OCI-M2 (cell line): ENCODE measurements around the gene OR2J3.
"Not testable (repeated sequence)": the region's sequence is repeated elsewhere in the genome, so short reads cannot be mapped to it uniquely, and the experiment has no call there.

Source experiments
- DNase-seq: peaks from one replicate; lab custom pipeline; 2025; ENCODE audit not compliant: unreplicated experiment; lab: John Stamatoyannopoulos, UW

OR2J3 gene

DNA sequence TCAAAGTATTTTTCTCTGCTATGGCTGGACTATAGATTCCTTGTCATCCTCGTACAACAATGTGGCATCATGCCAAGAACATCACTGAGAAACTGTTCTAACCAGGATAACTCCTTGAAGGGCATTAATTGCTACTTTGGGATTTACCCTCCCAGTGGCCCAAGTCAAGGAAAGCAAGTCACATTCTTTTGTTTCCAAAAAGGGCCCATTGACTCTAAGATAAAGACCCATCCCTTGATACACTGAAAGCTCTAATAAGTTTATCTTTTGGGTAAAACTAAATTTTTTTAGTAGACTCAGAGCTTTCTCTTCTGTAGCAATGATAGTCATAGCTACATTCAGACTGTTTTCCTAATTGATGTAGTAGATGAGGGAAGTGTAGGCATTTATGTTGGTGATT, at the start of gene OR2J3:
TSS of gene OR2J3 (plus strand) at position 301 of the 400 bp plus-strand sequence. CDS start 3,833 bp downstream, outside the sequence.
- no peak for DNase-seq

DNA sequence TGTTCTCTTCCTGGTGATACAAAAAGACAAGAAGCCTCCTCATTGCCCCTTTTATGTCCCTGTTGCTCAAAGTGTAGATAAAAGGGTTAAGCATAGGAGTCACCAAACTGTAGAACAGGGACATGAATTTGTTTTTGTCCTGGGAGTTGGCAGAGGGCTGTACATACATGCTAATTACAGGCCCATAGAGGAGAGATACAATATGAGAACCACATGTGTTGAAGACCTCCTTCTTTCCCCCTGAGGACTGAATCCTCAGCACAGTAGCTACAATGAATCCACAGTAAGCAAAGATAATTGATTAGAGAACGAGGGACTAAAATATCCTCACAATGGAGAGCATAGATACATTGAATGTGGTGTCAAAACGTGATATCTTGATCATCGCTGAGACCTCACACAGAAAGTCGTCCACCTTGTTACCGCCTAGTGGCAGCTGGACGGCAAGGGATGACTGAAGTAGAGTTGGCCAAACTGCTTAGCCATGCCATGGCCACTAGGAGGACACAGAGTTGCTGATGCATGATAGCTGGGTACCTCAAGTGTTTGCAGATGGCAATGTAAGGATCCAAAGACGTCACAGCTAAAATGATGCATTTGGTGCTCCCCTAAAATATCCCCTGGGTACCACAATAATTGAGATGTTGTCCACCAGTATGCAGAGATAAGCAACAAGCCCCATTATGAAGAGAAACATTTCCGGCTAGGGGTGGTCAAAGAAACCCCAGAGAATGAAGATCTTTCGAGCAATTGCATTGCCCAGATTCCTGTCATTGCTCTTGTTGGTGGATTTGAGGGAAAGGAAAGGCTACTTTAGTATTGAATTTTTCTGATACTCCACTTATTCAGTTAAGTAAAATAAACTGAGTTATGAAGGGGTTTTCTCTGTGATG, 35.8 kb upstream of the OR2J3 start:
- no peak for DNase-seq

DNA sequence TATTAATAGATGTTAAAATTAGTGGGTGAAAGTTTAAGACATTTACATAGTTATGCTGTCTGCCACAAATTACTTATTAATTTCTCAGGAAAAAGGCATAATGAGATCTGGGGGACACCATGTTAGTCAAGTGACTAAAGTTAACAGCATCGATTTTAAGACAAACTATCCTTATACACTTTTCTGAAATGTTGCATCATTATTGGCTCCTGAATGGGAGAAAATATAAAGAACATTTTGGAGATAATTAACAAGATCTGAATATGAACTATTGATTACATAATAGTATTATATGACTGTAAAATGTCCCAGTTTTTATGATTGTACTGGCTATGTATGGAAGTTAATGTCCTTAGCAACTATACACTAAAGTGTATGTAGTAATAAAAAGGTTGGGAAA, 28.7 kb upstream of the OR2J3 start:
- no peak for DNase-seq

DNA sequence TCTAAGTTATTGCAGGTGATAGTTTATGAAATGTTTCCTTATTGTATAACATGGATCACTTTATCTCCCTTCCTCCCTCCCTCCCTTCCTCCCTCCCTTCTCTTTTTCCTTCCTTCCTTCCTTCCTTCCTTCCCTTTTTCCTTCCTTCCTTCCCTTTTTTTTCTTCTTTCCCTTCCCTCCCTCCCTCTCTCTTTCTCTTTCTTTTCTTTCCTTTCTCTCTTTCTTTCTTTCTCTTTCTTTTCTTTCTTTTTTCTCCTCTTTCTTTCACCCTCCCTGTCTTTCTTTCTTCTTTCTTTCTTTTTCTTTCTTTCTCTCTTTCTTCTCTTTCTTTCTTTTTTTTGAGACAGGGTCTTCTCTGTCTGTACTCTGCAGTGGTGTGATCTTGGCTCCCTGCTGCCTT, 26.5 kb upstream of the OR2J3 start:
- DNase-seq = no peak

DNA sequence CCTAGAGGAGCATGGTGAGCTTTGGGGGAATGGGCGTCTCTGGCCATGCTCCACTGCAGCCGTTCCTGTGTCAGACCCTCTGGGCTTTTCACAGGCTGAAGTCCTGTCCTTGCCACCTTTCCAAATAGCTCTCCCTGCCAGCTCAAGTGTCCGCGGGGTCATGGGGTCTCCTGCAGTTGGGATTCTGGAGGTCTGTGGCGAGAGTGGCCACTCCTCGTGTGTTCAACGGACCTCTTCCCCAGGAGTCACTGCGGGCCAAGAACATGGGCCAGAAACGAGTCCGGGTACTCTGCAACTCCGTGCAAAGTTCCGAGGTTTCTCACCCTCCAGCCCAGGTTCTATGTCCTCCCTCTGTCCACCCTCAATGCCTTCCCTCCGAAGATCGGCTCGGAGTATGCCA, 25.4 kb upstream of the OR2J3 start:
- no peak for DNase-seq

DNA sequence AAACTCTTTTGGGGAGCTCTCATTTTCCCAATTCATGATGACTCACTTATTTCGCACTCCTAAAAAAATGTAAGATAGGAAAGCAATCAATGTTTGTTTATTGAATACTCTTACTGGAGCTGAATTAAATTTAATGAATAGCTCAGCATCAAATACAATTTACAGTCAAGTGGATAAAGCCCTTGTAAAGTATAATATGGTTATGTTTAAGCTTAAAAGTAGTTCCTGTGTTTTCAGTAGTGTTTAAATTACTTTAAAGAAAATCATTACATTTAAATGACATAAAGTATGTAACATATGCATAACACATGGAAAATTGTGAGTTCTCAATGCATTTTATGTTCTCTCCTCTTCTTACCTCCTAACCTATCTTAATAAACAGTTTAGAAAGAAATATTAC, 20.6 kb upstream of the OR2J3 start, which contains the start of gene OR2B3:
TSS of gene OR2B3 (minus strand) at position 101 of the 400 bp plus-strand sequence. CDS start at position 36, 65 bp downstream.
- no peak for DNase-seq

DNA sequence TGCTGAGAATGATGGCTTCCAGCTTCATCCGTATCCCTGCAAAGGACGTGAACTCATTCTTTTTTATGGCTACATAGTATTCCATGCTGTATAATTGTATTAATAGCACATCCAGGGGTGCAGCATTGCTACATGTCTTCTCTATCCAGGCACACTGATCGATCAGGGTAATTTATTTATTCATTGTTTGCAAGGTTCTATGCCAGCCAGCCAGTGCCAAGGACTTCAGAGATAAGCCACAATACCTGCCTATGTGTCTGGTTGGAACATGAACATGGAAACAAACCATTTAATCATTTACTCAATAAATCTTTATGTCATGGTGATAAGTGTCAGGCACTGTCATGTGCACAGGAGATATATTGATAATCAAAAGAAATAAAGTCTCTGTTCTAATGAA, 14.9 kb upstream of the OR2J3 start:
- no peak for DNase-seq

DNA sequence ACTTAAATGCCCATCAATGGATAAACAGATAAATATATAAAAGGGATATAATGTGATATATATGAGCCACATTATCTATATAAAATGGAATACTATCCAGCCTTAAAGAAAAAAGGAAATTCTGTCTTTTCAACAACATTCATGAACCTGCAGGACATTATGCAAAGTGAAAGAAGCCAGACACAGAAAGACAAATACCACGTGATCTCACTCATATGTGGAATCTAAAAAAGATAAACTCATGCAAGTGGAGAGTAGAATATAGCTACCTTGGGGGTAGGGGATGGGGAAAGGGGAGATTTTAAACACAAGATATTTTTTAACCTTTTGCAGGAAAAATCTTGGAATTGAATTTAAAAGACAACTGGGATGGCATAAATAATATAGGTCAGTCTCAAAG, 10.1 kb upstream of the OR2J3 start:
- DNase-seq = no peak

DNA sequence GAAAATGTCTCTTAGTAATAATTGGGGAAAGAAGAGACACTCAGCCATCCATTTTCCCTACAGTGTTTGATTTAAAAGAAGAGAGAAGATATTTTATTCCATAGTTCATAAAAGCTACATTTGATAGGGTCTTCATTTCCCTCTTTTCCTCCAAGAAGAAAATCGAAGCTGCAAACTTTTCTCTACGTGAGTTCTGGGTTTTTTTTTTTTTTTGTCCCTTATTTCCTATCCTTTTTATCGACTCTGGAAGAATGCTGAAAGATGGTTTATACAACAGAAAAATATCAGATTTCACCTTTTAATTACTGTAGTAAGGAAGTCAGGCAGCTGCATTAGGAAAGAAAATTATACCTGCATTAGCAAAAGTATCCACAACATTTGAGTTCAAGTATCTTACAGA, 8.7 kb upstream of the OR2J3 start, which contains the start of gene OR2J1:
TSS of gene OR2J1 (plus strand) at position 301 of the 400 bp plus-strand sequence. CDS start 1,453 bp downstream, outside the sequence.
- no peak for DNase-seq

DNA sequence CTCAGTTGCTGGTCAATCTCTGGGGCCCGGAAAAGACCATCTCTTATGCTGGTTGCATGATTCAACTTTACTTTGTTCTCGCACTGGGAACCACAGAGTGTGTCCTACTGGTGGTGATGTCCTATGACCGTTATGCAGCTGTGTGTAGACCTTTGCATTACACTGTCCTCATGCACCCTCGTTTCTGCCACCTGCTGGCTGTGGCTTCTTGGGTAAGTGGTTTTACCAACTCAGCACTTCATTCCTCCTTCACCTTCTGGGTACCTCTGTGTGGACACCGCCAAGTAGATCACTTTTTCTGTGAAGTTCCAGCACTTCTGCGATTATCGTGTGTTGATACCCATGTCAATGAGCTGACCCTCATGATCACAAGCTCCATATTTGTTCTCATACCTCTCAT, 4.3 kb downstream of the OR2J3 start:
- DNase-seq = no peak

DNA sequence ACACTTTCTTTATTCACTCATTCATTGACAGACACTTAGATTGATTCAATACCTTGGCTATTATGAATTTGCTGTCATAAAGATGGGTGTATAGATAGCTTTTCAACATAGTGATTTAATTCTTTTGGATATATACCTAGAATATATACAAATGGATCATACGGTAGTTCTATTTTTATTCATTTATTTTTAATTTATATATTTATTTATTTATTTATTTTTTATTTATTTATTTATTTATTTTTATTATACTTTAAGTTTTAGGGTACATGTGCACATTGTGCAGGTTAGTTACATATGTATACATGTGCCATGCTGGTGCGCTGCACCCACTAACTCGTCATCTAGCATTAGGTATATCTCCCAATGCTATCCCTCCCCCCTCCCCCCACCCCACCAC, 7.1 kb downstream of the OR2J3 start:
- not testable (repeated sequence) for DNase-seq

DNA sequence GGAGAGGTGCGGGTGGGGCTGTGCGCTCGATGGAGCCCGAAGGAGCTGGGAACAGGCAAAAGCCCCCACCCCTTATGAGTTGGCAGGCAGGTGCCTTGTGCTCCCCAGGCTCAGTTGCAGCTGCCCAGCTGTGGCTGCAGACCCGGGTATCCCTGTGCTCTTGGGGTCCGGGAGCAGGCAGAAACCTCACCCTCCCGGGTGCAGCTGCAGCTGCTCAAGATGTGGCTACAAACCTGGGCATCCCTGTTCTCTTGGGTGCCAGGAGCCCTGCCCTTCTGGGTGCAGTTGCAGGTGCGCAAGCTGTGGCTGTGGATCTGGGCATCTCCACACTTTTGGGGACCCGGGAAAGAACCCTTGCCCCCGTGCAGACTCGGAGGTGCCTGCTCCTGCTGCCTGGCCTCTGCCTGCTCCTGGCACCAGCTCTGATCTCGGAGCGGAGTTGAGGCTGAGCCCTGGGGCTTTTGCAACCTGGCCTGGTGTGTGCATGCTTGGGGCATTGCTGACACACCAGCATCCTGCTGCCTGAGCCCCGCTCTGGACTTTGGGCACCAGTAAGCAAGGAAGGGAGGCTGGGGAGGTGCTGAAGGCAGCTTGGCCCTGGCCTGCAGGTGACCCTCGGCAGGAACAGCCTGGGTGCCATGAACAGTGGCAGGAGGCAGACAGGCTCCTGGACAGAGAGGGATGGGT, 21.6 kb downstream of the OR2J3 start:
- DNase-seq = no peak

DNA sequence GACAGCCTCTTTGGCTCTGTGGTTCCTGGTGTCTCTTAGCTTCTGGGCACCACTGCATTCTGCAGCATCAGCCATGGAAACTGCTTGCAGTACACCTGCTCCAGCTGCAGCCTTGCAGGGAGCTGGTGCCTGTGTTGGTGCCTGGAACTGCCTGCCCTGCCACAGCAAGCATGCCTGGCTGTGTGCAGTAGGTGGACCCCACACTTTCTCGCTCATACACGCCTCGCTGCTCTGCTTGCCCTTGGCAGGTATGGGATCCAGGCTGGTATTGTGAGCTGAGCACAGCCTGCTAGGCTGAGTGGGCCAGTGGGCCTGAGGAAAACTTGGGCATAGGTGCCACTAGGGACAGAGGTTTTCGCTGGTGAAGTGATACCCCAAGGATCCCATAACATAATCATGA, 22.8 kb downstream of the OR2J3 start:
- no peak for DNase-seq

DNA sequence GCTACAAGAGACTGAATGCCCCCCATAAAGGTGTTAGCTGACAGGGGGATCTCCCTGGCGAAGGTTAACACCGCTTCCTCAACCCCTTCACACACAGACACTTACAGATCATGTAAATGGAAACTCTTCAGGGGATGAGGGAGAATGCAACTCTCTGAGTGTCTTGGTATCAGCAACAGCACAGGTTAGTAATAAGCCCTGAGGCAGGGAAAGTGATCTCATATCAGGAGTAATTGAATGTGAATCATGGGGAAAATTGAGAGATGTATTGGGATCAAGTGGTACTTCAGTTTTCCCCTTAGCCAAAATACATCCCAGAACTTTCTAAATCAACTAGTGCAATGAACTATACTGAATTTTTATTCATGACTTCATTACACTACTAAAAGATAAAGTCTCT, 23.8 kb downstream of the OR2J3 start:
- DNase-seq = no peak

DNA sequence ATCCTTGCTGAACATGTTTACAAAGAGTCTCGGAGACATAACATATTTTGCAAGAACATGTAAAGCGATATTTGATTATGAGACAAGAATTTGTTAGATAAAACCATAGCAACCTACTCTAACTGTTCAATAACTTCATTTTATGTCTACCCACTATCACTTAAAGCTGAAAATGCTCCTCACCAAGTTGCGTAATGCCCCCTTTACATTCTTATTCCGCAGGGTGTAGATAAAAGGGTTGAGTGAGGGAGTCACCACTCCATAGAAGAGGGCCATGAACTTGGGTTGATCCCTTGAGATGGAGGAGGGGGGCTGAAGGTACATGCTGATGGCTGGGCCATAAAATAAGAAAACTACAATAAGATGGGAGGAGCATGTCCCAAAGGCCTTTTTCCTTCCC, 29.9 kb downstream of the OR2J3 start:
- DNase-seq = no peak

DNA sequence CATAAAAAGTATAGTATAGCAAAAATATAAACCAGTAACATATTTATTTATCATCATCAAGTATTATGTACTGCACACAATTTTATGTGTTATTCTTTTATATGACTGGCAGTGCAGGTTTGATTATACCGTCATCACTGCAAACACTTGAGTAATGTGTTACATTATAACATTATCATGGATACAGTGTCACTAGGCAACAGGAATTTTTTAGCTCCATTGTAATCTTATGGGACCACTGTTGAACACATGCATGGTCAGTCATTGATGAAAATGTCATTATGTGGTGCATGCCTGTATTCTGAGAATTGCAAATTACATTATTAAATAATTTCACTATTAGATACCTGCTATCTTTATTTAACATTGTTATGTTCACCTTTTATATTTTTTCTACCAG, 33.7 kb downstream of the OR2J3 start:
- no peak for DNase-seq

DNA sequence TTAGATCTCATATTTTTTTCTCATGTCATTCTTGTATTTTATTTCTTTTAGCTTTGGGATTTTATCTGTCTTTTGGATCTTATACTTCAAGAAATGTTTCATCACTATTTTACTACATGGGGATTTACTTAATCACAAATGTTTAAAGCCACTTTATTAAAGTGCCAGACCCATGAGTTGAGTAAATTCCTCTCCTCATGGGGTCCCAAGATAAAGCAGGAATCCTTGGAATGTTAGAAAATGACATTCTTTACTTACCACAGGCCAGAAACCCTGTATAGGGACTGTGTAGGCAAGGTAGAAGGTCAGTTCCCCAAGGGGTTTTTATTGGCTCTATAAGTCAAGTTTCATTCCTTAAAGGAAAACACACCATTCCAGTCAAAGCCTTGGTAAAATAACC, 34.5 kb downstream of the OR2J3 start:
- DNase-seq = no peak

DNA sequence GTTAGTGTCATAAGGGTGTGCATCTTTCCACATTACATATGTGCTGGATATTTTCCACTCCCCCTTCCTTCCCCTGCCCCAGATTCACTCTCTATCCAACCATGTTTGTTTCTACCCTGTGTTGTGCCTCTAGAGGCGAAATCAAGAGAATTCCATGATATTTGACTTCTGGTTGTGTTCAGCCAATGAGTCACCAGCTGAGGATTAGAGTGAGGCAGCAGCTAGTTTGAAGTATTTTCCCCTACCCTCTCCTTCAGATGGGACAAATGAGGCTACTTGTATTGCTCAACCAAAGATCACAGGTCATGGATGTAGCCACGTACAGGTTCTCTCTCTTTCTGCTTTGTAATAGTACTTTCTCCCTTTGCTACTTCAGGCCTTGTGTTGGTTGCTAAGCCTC, 38.3 kb downstream of the OR2J3 start:
- no peak for DNase-seq

DNA sequence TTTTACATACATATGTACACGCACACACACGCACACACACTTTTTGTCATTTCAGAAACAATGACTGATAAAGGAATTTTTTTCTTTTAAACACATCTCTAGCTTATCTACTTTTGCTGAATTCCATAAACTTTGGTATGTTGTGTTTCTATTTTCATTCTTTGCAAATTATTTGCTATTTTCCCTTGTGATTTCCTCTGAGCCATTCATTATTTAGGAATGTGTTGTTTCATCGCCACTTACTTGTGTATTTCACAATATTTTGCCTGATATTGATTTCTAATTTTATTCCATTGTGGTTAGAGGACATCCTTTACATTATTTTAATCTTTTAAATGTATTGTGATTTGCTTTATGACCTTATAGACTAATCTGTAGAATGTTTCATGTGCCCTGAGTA, 39.2 kb downstream of the OR2J3 start:
- no peak for DNase-seq

DNA sequence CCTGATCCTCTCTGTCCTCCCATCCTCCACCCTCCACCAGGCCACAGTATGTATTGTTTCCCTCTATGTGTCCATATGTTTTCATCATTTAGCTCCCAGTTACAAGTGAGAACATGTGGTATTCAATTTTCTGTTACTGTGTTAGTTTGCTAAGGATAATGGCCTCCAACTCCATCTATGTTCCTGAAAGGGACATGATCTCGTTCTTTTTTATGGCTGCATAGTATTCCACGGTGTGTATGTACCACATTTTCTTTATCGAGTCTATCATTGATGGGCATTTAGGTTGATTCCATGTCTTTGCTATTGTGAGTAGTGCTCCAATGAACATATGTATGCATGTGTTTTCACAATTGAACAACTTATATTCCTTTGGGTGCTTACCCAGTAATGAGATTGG, 41.6 kb downstream of the OR2J3 start:
- DNase-seq = not testable (repeated sequence)

DNA sequence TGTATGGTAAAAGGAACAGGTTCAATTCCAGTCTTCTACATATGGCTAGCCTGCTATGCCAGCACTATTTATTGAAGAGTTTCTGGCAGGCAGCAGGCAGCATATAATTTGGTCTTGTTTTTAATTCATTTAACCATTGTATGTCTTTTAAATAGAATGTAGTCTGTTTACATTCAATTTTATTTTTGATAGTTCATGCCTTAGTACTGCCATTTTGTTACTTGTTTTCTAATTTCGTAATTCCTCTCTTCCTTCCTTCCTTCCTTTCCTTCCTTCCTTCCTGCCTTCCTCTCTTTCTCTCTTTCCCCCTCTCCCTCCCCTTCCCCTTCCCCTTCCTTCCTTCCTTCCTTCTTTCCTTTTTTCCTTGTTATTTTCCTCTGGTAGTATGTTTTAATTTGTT, 45.2 kb downstream of the OR2J3 start:
- no peak for DNase-seq

DNA sequence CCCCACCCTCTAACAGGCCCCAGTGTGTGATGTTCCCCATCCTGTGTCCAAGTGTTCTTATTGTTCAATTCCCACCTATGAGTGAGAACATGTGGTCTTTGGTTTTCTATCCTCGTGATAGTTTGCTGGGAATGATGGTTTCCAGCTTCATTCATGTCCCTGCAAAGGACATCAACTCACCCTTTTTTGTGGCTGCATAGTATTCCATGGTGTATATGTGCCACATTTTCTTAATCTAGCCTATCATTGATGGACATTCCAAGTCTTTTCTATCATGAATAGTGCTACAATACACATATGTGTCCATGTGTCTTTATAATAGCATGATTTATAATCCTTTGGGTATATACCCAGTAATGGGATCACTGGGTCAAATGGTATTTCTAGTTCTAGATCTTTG, 47.3 kb downstream of the OR2J3 start:
- DNase-seq = not testable (repeated sequence)
